Measurements from ENCODE around the gene AP5B1. TPM values are rescaled to one million over a fixed set of nuclear protein-coding genes. Genes with fewer than 3 reads are reported as not detected.

The AP5B1 gene
- polyA plus RNA-seq, 1 experiment = 7.5 TPM

DNA sequence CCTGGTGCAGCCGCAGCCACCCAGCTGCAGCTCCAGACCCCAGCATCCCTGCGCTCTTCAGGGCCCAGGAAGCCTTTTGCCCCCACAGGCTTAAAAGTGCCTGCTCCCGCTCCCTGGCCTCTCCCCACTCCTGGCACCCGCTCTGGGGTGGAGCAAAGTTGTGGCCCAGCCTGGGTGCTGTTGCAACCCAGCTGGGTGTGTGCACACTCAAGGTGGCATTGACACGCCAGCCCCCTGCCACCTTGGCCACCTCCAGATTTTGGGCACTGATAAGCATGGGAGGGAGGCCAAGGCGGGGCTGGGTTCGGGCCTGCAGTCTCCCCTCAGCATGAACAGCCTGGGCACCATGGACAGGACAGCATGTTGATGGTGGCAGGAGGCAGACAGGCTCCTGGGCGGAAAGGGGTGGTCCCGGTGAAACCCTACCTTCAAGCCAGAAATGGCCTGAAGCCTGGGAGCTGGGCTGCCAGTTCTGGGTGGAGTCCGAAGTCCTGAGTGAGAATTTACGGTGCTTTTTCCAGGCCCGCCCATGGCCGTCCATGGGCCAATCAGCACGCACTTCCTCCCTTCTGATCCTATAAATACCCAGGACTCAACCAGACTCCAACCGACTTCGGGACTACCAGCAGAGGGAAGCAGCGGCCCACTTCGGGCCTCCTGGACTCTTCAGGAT, 36.6 kb downstream of the AP5B1 start:
- ChIA-PET POLR2A (no interaction called here), CTCF (interaction anchor here (0.6 to 1.6 kb wide), 7 partner anchors 11 to 73 kb away, joined by 3 to 6 read pairs (median 3); partner anchors contain the start of gene RNASEH2C)
- no peak for DNase-seq (ENCODE audit: low read depth)
- TF ChIP-seq, protein P1, sequence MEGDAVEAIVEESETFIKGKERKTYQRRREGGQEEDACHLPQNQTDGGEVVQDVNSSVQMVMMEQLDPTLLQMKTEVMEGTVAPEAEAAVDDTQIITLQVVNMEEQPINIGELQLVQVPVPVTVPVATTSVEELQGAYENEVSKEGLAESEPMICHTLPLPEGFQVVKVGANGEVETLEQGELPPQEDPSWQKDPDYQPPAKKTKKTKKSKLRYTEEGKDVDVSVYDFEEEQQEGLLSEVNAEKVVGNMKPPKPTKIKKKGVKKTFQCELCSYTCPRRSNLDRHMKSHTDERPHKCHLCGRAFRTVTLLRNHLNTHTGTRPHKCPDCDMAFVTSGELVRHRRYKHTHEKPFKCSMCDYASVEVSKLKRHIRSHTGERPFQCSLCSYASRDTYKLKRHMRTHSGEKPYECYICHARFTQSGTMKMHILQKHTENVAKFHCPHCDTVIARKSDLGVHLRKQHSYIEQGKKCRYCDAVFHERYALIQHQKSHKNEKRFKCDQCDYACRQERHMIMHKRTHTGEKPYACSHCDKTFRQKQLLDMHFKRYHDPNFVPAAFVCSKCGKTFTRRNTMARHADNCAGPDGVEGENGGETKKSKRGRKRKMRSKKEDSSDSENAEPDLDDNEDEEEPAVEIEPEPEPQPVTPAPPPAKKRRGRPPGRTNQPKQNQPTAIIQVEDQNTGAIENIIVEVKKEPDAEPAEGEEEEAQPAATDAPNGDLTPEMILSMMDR (IDR thresholded peaks at IDR 0.05; ENCODE audit: insufficient read depth, low read depth, low read length) = peak; percentile 47
- H3K36me3 ChIP-seq (ENCODE audit: control insufficient read depth, insufficient read depth, low read length) = no peaks in the 10 kb centered on the region
- H3K27me3 ChIP-seq (ENCODE audit: control insufficient read depth, insufficient read depth, low read length) = peaks cover 9% of the 10 kb centered on the region
- no peak overlapping the region for H3K4me3 ChIP-seq (ENCODE audit: low read depth, low read length)

GRCh38 chr11:65743681-65744025, 37.1 kb downstream of the AP5B1 start:
- TF ChIP-seq, protein P1 (IDR thresholded peaks at IDR 0.05; ENCODE audit: insufficient read depth, low read depth, low read length) = no peak
- no peak for DNase-seq (ENCODE audit: low read depth)
- no peaks in the 10 kb centered on the region for H3K36me3 ChIP-seq (ENCODE audit: control insufficient read depth, insufficient read depth, low read length)
- ChIA-PET CTCF (interaction anchor here (1.0 to 1.6 kb wide), 3 partner anchors 12 to 74 kb away, joined by 3 to 5 read pairs (median 4); no protein-coding TSS in a partner anchor), POLR2A (no interaction called here)
- H3K4me3 ChIP-seq (ENCODE audit: low read depth, low read length) = no peak overlapping the region
- H3K27me3 ChIP-seq (ENCODE audit: control insufficient read depth, insufficient read depth, low read length) = peaks cover 8% of the 10 kb centered on the region

GRCh38 chr11:65742353-65742752, 38.4 kb downstream of the AP5B1 start:
- H3K36me3 ChIP-seq (ENCODE audit: control insufficient read depth, insufficient read depth, low read length) = no peaks in the 10 kb centered on the region
- H3K4me3 ChIP-seq (ENCODE audit: low read depth, low read length) = no peak overlapping the region
- POLR2A ChIA-PET = no interaction called here
- peaks cover 7% of the 10 kb centered on the region for H3K27me3 ChIP-seq (ENCODE audit: control insufficient read depth, insufficient read depth, low read length)
- no peak for DNase-seq (ENCODE audit: low read depth)
- CTCF ChIA-PET = interaction anchor here (0.7 to 0.8 kb wide), 2 partner anchors 24 to 76 kb away, joined by 3 read pairs; no protein-coding TSS in a partner anchor
- TF ChIP-seq, protein P1 (IDR thresholded peaks at IDR 0.05; ENCODE audit: insufficient read depth, low read depth, low read length) = no peak

GRCh38 chr11:65741185-65741584, 39.6 kb downstream of the AP5B1 start:
- Histone ChIP-seq H3K4me3 (ENCODE audit: low read depth, low read length) (no peak overlapping the region), H3K36me3 (ENCODE audit: control insufficient read depth, insufficient read depth, low read length) (no peaks in the 10 kb centered on the region), H3K27me3 (ENCODE audit: control insufficient read depth, insufficient read depth, low read length) (peaks cover 6% of the 10 kb centered on the region)
- ChIA-PET CTCF (interaction anchor here (0.8 kb wide), 1 partner anchor 14 kb away, joined by 3 read pairs; no protein-coding TSS in a partner anchor), POLR2A (no interaction called here)
- no peak for DNase-seq (ENCODE audit: low read depth)
- TF ChIP-seq, protein P1 (IDR thresholded peaks at IDR 0.05; ENCODE audit: insufficient read depth, low read depth, low read length) = no peak

- DNase-seq (ENCODE audit: low read depth) = no peak
- POLR2A ChIA-PET = no interaction called here
- Histone ChIP-seq H3K27me3 (ENCODE audit: control insufficient read depth, insufficient read depth, low read length) (peaks cover 6% of the 10 kb centered on the region), H3K36me3 (ENCODE audit: control insufficient read depth, insufficient read depth, low read length) (no peaks in the 10 kb centered on the region), H3K4me3 (ENCODE audit: low read depth, low read length) (no peak overlapping the region)
- CTCF ChIA-PET = interaction anchor here (1.9 kb wide), 1 partner anchor 80 kb away, joined by 4 read pairs; no protein-coding TSS in a partner anchor
- TF ChIP-seq, protein P1 (IDR thresholded peaks at IDR 0.05; ENCODE audit: insufficient read depth, low read depth, low read length) = no peak
Observed at GRCh38 chr11:65739022-65739421, 41.8 kb downstream of the AP5B1 start.

Measured in BJ (cell line).